ENCODE results near the gene NUF2.

DNA sequence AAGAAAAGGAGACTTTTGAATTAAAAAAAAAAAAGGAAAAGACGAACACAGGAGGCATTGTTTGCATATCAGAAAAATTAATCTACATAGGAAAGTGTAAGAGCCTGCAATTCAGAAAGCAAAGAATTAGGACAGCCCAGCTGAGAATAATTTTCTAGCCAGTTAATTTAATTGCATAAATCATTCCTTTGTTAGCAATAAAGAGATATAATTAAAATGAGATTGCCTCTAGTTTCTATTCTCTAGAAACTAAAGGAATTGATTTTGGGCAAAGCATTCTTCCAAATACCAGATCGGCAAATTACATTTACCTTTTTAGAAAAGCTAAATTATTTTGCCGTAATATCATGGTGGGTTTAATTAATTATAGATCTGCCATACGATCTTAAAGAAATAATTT lies 46.0 kb downstream of the NUF2 start:
- TF ChIP-seq POLR2A (IDR thresholded peaks at IDR 0.05; ENCODE audit: low read depth, low read length), result no peak
- no peak for TF ChIP-seq TAF1 (IDR thresholded peaks at IDR 0.05; ENCODE audit: low read depth, low read length)
